Activated CD4-positive, alpha-beta memory T cell treated with anti-CD3 and anti-CD28 coated beads, Interleukin-2, amount 10 ng/mL, durations not matched to agents 7 days and 5 days (primary cell): ENCODE data around the gene SRCIN1. TPM values are rescaled to one million over a fixed set of nuclear protein-coding genes. Genes with fewer than 3 reads are reported as not detected.

Experiments
- CTCF ChIA-PET: fragments of 350-600 bp; sonication (Branson Sonifier 250); formaldehyde crosslinking; loops from one replicate; lab custom pipeline; 2021; ENCODE audit warnings: antibody characterized with exemption, inconsistent platforms; lab: Charles Lee
- POLR2A ChIA-PET: fragments of 350-600 bp; sonication (Branson Sonifier 250); formaldehyde crosslinking; loops from one replicate; lab custom pipeline; 2021; ENCODE audit warnings: antibody characterized with exemption; lab: Charles Lee
- DNase-seq: peaks from one replicate; pipeline ENCODE4 v3.0.0-alpha.2; 2020
- H3K27ac Mint-ChIP-seq: one replicate; pipeline ENCODE4 v1.8.0; 2021; ENCODE audit warnings: mild to moderate bottlenecking, mixed read lengths
- H3K27me3 Mint-ChIP-seq: one replicate; pipeline ENCODE4 v1.8.0; 2021; ENCODE audit warnings: mixed read lengths
- H3K36me3 Mint-ChIP-seq: one replicate; pipeline ENCODE4 v1.8.0; 2021; ENCODE audit warnings: low read depth, mixed read lengths
- H3K4me1 Mint-ChIP-seq: one replicate; pipeline ENCODE4 v1.8.0; 2021; ENCODE audit warnings: mixed read lengths
- H3K4me3 Mint-ChIP-seq: one replicate; pipeline ENCODE4 v1.8.0; 2021; ENCODE audit warnings: mild to moderate bottlenecking, mixed read lengths
- H3K9me3 Mint-ChIP-seq: one replicate; pipeline ENCODE4 v1.8.0; 2021; ENCODE audit warnings: mixed read lengths
- total RNA-seq, 2 experiments: library from RNA; stranded (reverse); gene quantifications; one replicate each; pipeline ENCODE4 v1.2.3, GENCODE V29; 2021

SRCIN1 gene
- total RNA-seq, 2 experiments from 2014 or later = 0.05 to 0.20 TPM

DNA sequence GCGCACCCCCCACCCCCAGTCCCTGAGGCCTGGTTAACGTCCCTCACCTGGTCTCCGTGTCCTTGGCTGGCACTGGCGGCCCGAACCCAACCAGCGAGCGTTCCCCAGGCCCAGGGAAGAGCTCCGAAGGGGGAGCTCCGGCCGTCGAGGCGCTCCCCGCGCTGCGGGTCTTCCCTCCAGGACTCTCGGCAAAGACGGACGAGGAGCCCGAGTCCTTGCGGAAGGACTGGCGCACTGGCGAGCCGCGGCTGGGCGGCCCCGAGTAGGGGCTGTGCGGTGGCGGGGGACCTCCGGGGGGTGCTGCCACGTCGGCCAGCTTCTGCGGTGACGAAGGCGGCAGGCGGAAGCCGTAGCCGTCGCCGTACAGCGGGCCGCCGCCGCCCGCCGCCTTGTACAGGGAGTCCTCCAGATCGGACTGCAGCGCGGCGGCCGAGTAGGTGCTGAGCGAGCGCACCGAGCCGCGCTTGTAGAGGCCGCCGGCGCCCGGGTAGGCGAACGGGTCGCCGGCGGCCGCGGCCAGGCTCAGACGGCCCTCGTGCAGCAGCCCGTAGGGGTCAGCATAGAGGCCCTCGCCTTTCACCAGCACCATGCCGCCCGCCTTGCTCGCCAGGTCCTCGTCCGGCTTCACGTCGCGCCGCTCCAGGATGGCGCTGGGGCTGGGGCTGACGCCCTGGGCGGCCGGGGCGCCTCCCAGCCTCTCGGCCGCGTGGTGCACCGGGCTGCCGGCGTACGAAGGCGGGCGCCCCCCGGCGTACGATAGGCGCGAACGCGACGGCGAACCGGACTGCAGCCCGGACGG, 44.1 kb downstream of the SRCIN1 start:
- no peaks in the 10 kb centered on the region for H3K36me3 Mint-ChIP-seq
- no peaks in the 10 kb centered on the region for H3K9me3 Mint-ChIP-seq
- H3K27ac Mint-ChIP-seq = no peak overlapping the region
- POLR2A ChIA-PET = no interaction called here
- H3K27me3 Mint-ChIP-seq = peaks cover 67% of the 10 kb centered on the region
- DNase-seq = no peak
- CTCF ChIA-PET = interaction anchor here (4.2 kb wide), 1 partner anchor 106 kb away, joined by 217 read pairs; no protein-coding TSS in a partner anchor
- peaks cover 28% of the 10 kb centered on the region for H3K4me1 Mint-ChIP-seq
- H3K4me3 Mint-ChIP-seq = no peak overlapping the region

DNA sequence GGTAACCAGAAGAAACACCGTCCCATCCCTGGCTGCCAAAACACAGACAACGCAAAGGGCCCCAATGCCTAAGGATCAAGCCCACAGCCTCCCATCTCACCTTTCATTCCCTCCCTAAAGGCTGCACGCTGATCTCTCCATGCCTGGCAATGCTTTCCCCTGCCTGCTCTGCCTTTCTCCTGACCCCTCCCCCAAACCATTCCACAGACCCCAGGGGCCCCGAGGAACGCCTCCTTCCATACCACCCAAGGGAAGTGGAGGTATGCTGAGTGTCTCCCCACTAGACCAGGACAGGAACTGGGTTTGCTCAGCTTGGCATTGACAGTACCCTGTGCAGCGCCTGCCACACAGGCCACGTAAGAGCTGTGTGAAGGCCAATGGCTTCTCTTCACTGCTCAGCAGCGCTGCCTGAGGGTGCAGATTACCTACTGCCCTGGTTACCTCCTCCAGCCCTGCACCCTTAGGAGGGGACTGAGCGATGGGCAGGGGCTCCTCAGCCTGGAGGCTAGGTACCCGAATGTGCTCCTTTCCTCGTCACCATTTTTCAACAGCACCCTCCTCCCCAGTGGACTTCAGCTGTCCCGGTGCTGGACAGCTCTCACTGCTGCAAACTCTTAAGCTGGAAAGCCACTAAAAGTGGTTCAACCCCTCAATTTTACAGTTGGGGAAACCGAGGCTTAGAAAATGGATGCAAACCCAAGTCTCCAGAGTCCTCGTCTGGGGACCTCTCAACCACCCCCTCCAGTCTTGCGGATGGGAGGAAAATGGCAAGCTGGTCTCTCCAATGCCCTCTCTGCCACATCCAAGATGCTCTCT, 45.0 kb downstream of the SRCIN1 start:
- DNase-seq = no peak
- no peaks in the 10 kb centered on the region for H3K9me3 Mint-ChIP-seq
- no peak overlapping the region for H3K4me3 Mint-ChIP-seq
- no peak overlapping the region for H3K27ac Mint-ChIP-seq
- ChIA-PET CTCF (interaction anchor here (1.2 to 4.2 kb wide), 4 partner anchors 15 to 107 kb away, joined by 4 to 217 read pairs (median 25); no protein-coding TSS in a partner anchor), POLR2A (interaction anchor here (2.8 kb wide), 1 partner anchor 113 kb away, joined by 11 read pairs; the partner anchor contains the start of gene EPOP)
- peaks cover 28% of the 10 kb centered on the region for H3K4me1 Mint-ChIP-seq
- H3K36me3 Mint-ChIP-seq = no peaks in the 10 kb centered on the region
- peaks cover 65% of the 10 kb centered on the region for H3K27me3 Mint-ChIP-seq

DNA sequence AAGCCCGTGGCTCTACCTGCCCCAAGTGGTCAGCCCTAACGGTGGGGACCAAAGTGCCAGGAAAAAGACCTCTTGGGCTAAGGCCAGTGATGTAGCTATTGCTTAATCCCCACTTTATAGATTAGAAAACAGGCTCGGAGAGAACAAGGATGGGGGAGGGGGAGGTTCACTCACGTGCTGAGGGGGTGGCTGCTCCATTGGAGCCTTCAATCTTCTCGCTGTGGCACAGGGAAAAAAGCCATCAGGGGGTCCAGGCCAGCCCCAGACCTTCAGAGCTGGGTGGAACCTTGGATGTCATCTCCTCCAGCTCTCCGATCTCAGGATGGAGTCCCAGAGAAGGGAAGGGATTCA, 45.9 kb downstream of the SRCIN1 start:
- POLR2A ChIA-PET = interaction anchor here (1.0 to 2.8 kb wide), 6 partner anchors 38 to 172 kb away, joined by 3 to 11 read pairs (median 5); partner anchors contain the start of gene EPOP
- DNase-seq = no peak
- H3K36me3 Mint-ChIP-seq = no peaks in the 10 kb centered on the region
- CTCF ChIA-PET = interaction anchor here (1.0 to 4.2 kb wide), 15 partner anchors 15 to 605 kb away, joined by 3 to 217 read pairs (median 10); partner anchors contain the start of gene SRCIN1
- H3K4me3 Mint-ChIP-seq = no peak overlapping the region
- no peaks in the 10 kb centered on the region for H3K9me3 Mint-ChIP-seq
- H3K4me1 Mint-ChIP-seq = peaks cover 28% of the 10 kb centered on the region
- peaks cover 66% of the 10 kb centered on the region for H3K27me3 Mint-ChIP-seq
- no peak overlapping the region for H3K27ac Mint-ChIP-seq

- no peak overlapping the region for H3K27ac Mint-ChIP-seq
- peaks cover 66% of the 10 kb centered on the region for H3K27me3 Mint-ChIP-seq
Observed at GRCh38 chr17:38559051-38559879, 46.5 kb downstream of the SRCIN1 start.

DNA sequence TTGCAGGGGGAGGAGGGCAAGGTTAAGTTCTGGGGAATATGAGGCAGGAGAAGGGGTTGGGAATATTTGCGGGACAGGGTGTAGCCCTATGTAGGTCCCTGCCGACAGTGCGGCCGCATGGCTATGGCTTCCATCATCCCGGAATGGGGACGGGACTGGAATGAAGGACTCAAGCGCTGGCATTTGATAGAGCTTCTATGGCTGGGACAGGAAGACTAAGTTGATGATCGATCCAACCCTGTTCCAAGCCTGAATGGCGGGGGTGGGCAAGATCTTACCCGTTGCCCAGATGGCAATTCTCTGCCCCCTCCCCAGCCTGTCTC, 47.1 kb downstream of the SRCIN1 start:
- Mint-ChIP-seq H3K4me1 (peaks cover 30% of the 10 kb centered on the region), H3K27ac (no peak overlapping the region), H3K36me3 (no peaks in the 10 kb centered on the region), H3K9me3 (no peaks in the 10 kb centered on the region), H3K27me3 (peaks cover 61% of the 10 kb centered on the region), H3K4me3 (peak overlapping the region; percentile 87)
- CTCF ChIA-PET = interaction anchor here (0.6 to 4.2 kb wide), 45 partner anchors 8 to 1844 kb away, joined by 3 to 217 read pairs (median 5); partner anchors contain the start of genes EPOP and SRCIN1
- no peak for DNase-seq
- POLR2A ChIA-PET = interaction anchor here (1.0 to 2.8 kb wide), 13 partner anchors 10 to 173 kb away, joined by 3 to 11 read pairs (median 4); partner anchors contain the start of gene EPOP

More at GRCh38 chr17:38559051-38559879, 46.5 kb downstream of the SRCIN1 start:
- DNase-seq = peak; percentile 85
- ChIA-PET POLR2A (interaction anchor here (1.0 to 2.8 kb wide), 10 partner anchors 11 to 172 kb away, joined by 3 to 11 read pairs (median 4); partner anchors contain the start of gene EPOP), CTCF (interaction anchor here (1.0 to 4.2 kb wide), 23 partner anchors 13 to 605 kb away, joined by 3 to 217 read pairs (median 8); partner anchors contain the start of genes EPOP and SRCIN1)
- H3K9me3 Mint-ChIP-seq = no peaks in the 10 kb centered on the region
- H3K4me3 Mint-ChIP-seq = peak overlapping the region; percentile 87
- peaks cover 29% of the 10 kb centered on the region for H3K4me1 Mint-ChIP-seq
- H3K36me3 Mint-ChIP-seq = no peaks in the 10 kb centered on the region

GRCh38 chr17:38557836-38558727, 47.7 kb downstream of the SRCIN1 start:
- Mint-ChIP-seq H3K4me3 (peak overlapping the region; percentile 87), H3K27me3 (peaks cover 55% of the 10 kb centered on the region), H3K36me3 (no peaks in the 10 kb centered on the region), H3K9me3 (no peaks in the 10 kb centered on the region), H3K4me1 (peaks cover 30% of the 10 kb centered on the region), H3K27ac (no peak overlapping the region)
- ChIA-PET CTCF (interaction anchor here (0.6 to 4.2 kb wide), 57 partner anchors 9 to 1844 kb away, joined by 3 to 217 read pairs (median 5); partner anchors contain the start of genes ARHGAP23, EPOP and SRCIN1), POLR2A (interaction anchor here (0.6 to 2.8 kb wide), 12 partner anchors 9 to 174 kb away, joined by 3 to 11 read pairs (median 4); partner anchors contain the start of gene EPOP)
- peak; percentile 91 for DNase-seq

DNA sequence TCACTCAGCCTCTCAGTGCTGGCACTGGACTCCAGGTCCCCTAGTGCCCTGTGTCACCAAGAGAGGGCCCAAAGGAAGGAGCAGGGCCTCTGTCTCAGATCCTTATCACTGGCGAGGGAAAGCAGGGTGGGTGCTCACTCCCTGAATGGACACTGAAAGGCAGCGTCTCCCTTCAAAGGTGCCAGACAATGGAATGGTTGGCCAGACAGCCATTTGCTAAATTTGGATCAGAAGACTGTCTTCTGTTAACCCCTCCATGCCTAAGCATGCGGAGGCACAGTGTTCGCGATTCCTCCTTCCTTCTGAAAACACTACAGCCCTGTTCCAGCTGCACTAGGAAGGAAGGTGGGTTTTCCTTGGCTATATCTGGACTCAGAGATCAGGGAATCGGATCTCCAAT, 48.4 kb downstream of the SRCIN1 start:
- Mint-ChIP-seq H3K36me3 (no peaks in the 10 kb centered on the region), H3K9me3 (no peaks in the 10 kb centered on the region), H3K4me1 (peaks cover 30% of the 10 kb centered on the region), H3K27me3 (peaks cover 50% of the 10 kb centered on the region), H3K4me3 (no peak overlapping the region), H3K27ac (no peak overlapping the region)
- ChIA-PET CTCF (interaction anchor here (0.6 to 4.2 kb wide), 48 partner anchors 8 to 1041 kb away, joined by 3 to 217 read pairs (median 5); partner anchors contain the start of genes ARHGAP23, EPOP and SRCIN1), POLR2A (interaction anchor here (0.6 to 2.0 kb wide), 5 partner anchors 29 to 114 kb away, joined by 3 to 5 read pairs (median 4); no protein-coding TSS in a partner anchor)
- no peak for DNase-seq

DNA sequence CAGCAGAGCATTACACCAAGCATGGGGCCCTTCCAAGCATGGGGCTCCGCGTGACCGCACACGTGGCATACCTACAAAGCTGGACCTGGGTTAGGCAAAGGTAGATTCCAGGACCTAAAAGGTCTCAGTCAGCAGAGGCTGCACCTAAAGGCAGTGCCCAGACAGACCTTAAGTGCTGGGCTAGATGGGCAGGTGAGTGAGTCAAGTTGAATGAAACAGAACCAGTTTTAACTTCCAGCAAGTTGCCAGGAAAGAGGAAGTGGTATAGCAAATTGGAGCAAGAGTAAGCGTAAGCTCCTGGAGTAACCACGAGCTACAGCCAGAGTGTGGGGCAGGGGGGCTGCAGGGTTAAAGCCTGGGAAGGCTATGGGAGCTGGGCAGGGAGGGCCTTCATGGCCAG, 49.5 kb downstream of the SRCIN1 start:
- Mint-ChIP-seq H3K36me3 (no peaks in the 10 kb centered on the region), H3K27me3 (peaks cover 45% of the 10 kb centered on the region), H3K4me1 (peaks cover 30% of the 10 kb centered on the region), H3K9me3 (no peaks in the 10 kb centered on the region), H3K4me3 (no peak overlapping the region), H3K27ac (no peak overlapping the region)
- ChIA-PET POLR2A (no interaction called here), CTCF (interaction anchor here (0.9 to 3.4 kb wide), 5 partner anchors 9 to 111 kb away, joined by 3 to 16 read pairs (median 4); no protein-coding TSS in a partner anchor)
- no peak for DNase-seq

DNA sequence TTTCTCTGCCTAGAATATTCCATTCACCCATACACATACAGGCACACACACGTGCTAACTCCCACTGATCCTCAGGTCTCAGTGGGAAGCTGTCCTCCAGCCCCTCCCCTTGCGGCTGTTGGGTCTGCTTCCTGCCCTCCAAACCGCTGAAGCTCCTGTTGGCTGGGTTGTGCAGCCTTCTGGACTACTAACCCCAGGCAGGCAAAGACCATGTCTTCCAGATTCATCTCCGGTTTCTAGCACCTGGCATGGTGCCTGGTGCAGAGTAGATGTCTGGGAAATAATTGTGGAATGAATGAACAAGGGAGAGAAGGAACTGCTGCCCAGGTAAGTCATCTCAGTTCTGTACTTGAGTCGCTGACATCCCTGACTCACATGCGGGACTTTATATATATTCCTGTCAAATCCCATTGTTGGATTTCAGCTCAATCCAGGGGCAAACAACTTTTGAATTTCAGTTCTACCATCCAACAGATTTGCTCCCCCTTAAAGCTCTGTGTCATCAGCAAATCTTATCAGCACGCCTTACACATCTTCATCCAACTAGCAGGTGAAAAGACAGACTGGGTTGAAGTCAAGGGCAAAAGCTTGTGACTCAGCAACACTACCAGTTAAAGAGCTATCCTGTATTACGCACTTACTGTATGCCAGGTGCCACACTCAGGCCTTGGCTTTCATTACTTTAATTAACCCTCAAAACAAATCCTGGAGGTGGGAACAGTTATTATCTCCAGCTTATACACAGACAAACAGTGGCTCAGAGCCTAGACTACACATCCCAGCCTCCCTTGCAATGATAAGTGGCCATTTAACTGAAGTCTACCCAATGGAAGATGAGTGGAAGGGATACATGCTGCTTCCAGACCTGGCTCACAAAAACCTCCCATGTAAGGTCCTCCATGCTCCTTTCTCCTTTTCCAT, 51.1 kb downstream of the SRCIN1 start:
- H3K36me3 Mint-ChIP-seq = no peaks in the 10 kb centered on the region
- ChIA-PET POLR2A (no interaction called here), CTCF (interaction anchor here (0.7 to 3.4 kb wide), 6 partner anchors 28 to 114 kb away, joined by 3 to 16 read pairs (median 4); no protein-coding TSS in a partner anchor)
- H3K27me3 Mint-ChIP-seq = peaks cover 30% of the 10 kb centered on the region
- H3K4me3 Mint-ChIP-seq = no peak overlapping the region
- peaks cover 19% of the 10 kb centered on the region for H3K4me1 Mint-ChIP-seq
- no peak for DNase-seq
- H3K27ac Mint-ChIP-seq = no peak overlapping the region
- H3K9me3 Mint-ChIP-seq = no peaks in the 10 kb centered on the region

- POLR2A ChIA-PET = no interaction called here
- H3K4me1 Mint-ChIP-seq = peaks cover 1% of the 10 kb centered on the region
- no peaks in the 10 kb centered on the region for H3K9me3 Mint-ChIP-seq
- no peak overlapping the region for H3K27ac Mint-ChIP-seq
- H3K4me3 Mint-ChIP-seq = no peak overlapping the region
- CTCF ChIA-PET = no interaction called here
- H3K36me3 Mint-ChIP-seq = no peaks in the 10 kb centered on the region
- peaks cover 19% of the 10 kb centered on the region for H3K27me3 Mint-ChIP-seq
- DNase-seq = no peak
Observed at GRCh38 chr17:38552343-38552742, 53.4 kb downstream of the SRCIN1 start.
